ENCODE data around the gene DLG2. TPM values are rescaled to one million over a fixed set of nuclear protein-coding genes. Genes with fewer than 3 reads are reported as not detected.

Gene DLG2
- total and polyA plus RNA-seq, 9 of the 15 experiments (the other 6 are each of a cell fraction or from before 2014, with no cell fraction given), result 0.52 to 1.6 (median 0.95) TPM

DNA sequence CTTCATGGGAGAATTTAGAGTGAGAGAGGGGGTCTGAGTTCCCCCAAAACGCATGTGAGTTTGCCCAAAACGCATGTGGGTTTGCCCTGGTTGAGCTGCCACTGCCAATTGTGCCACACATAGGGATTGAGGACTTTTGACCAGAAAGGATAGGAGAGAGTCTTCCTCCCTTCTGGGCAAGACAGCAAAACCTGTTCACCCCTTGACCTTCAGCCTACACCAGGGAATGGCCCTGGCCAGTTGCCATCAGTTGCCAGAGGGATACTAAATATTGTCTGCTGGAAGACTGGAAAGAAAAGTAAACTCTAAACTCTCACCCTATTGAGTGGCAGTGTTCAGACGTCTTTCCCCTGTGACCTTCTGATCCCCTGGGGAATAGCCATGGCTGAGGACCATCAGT lies 363.8 kb downstream of the DLG2 start:
- H3K36me3 ChIP-seq (ENCODE audit: control insufficient read depth, insufficient read depth, low read length), result no peaks in the 10 kb centered on the region
- no peaks in the 10 kb centered on the region for H3K9me3 ChIP-seq (replicated peaks; ENCODE audit: control insufficient read depth, insufficient read depth, low read depth, low read length)
- no peak overlapping the region for H3K4me3 ChIP-seq
- ATAC-seq, result no peak
- intact Hi-C loops (cut with micrococcal nuclease) (no loop called here), in situ Hi-C loops (cut with MboI) (no loop called here)
- no TSS peak for BruUV-seq (replicated peaks)
- POLR2A ChIA-PET, result no interaction called here
- no peaks in the 10 kb centered on the region for H3K79me2 ChIP-seq (ENCODE audit: control insufficient read depth, insufficient read depth, low read length)
- H3K9ac ChIP-seq (ENCODE audit: insufficient read depth in 1 of 2, low read depth in 2 of 2, low read length in 2 of 2), result no peak overlapping the region
- no peak for FAIRE-seq
- no peak overlapping the region for H3K27ac ChIP-seq (ENCODE audit: extremely low read depth, low read depth, low read length)
- H3K4me1 ChIP-seq (replicated peaks in 1 of 2; ENCODE audit: control insufficient read depth in 2 of 2, insufficient read depth in 2 of 2, low read length in 2 of 2), result no peaks in the 10 kb centered on the region
- WGBS (ENCODE audit: insufficient coverage, low coverage, missing lambda C conversion rate), result 0% methylated on average over 3 of the region's 3 CpGs
- TF ChIP-seq HDAC8 (tag; IDR thresholded peaks at IDR 0.05) (no peak), ZKSCAN1 (IDR thresholded peaks at IDR 0.05; ENCODE audit: low read depth, low read length) (no peak), ZNF165 (CRISPR knock-in tag; IDR thresholded peaks at IDR 0.05; ENCODE audit: borderline replicate concordance) (no peak)
- H3K27me3 ChIP-seq (ENCODE audit: control insufficient read depth in 2 of 2, insufficient read depth in 2 of 2, low read length in 2 of 2), result no peaks in the 10 kb centered on the region
- CTCF ChIA-PET (ENCODE audit: low intra/inter-chr PET ratio), result no interaction called here
- H4K20me1 ChIP-seq (replicated peaks; ENCODE audit: control insufficient read depth, insufficient read depth, low read length), result no peaks in the 10 kb centered on the region
- no peak overlapping the region for H2AFZ ChIP-seq (ENCODE audit: low read depth, low read length)
- no peaks in the 10 kb centered on the region for H3K9me1 ChIP-seq (ENCODE audit: control insufficient read depth, insufficient read depth, low read length)
- DNase-seq (ENCODE audit: extremely low read depth in 1 of 4, low spot score in 3 of 4), result no peak
- no peak overlapping the region for H3K4me2 ChIP-seq (ENCODE audit: insufficient read depth, low read length)

GRCh38 chr11:85257837-85258236 lies 369.3 kb downstream of the DLG2 start:
- ATAC-seq (no peak), DNase-seq (ENCODE audit: extremely low read depth in 1 of 4, low spot score in 3 of 4) (no peak), FAIRE-seq (no peak)
- no peaks in the 10 kb centered on the region for H3K79me2 ChIP-seq (ENCODE audit: control insufficient read depth, insufficient read depth, low read length)
- no peaks in the 10 kb centered on the region for H3K27me3 ChIP-seq (ENCODE audit: control insufficient read depth in 2 of 2, insufficient read depth in 2 of 2, low read length in 2 of 2)
- H3K9ac ChIP-seq (ENCODE audit: insufficient read depth in 1 of 2, low read depth in 2 of 2, low read length in 2 of 2), result no peak overlapping the region
- H3K36me3 ChIP-seq (ENCODE audit: control insufficient read depth, insufficient read depth, low read length), result no peaks in the 10 kb centered on the region
- H3K4me3 ChIP-seq, result no peak overlapping the region
- TF ChIP-seq HDAC8 (tag; IDR thresholded peaks at IDR 0.05), result no peak
- no peak for TF ChIP-seq ZNF324 (CRISPR knock-in tag; IDR thresholded peaks at IDR 0.05)
- TF ChIP-seq, protein P1, sequence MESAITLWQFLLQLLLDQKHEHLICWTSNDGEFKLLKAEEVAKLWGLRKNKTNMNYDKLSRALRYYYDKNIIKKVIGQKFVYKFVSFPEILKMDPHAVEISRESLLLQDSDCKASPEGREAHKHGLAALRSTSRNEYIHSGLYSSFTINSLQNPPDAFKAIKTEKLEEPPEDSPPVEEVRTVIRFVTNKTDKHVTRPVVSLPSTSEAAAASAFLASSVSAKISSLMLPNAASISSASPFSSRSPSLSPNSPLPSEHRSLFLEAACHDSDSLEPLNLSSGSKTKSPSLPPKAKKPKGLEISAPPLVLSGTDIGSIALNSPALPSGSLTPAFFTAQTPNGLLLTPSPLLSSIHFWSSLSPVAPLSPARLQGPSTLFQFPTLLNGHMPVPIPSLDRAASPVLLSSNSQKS (CRISPR knock-in tag; IDR thresholded peaks at IDR 0.05), result no peak
- TF ChIP-seq MITF (IDR thresholded peaks at IDR 0.05), result no peak
- TF ChIP-seq HIVEP1 (CRISPR knock-in tag; IDR thresholded peaks at IDR 0.05), result no peak
- TF ChIP-seq CBX1 (IDR thresholded peaks at IDR 0.05; ENCODE audit: low read depth), result no peak
- no peak for TF ChIP-seq ETV6 (IDR thresholded peaks at IDR 0.05; ENCODE audit: borderline replicate concordance in 1 of 2, low read depth in 2 of 2, low read length in 1 of 2)
- no peak for TF ChIP-seq ETV6 (CRISPR knock-in tag; IDR thresholded peaks at IDR 0.05; ENCODE audit: borderline replicate concordance)
- no peak for TF ChIP-seq ZNF551 (CRISPR knock-in tag; IDR thresholded peaks at IDR 0.05)
- no peak for TF ChIP-seq IFI16 (CRISPR knock-in tag; IDR thresholded peaks at IDR 0.05)
- no peak for TF ChIP-seq SMAD4 (CRISPR knock-in tag; conservative IDR thresholded peaks at IDR 0.05)
- intact Hi-C loops (cut with micrococcal nuclease) (no loop called here), in situ Hi-C loops (cut with MboI) (no loop called here)
- ChIA-PET POLR2A (no interaction called here), CTCF (ENCODE audit: low intra/inter-chr PET ratio) (no interaction called here)
- H4K20me1 ChIP-seq (replicated peaks; ENCODE audit: control insufficient read depth, insufficient read depth, low read length), result no peaks in the 10 kb centered on the region
- no peaks in the 10 kb centered on the region for H3K9me1 ChIP-seq (ENCODE audit: control insufficient read depth, insufficient read depth, low read length)
- no TSS peak for BruUV-seq (replicated peaks)
- H3K9me3 ChIP-seq (replicated peaks; ENCODE audit: control insufficient read depth, insufficient read depth, low read depth, low read length), result no peaks in the 10 kb centered on the region
- no peak overlapping the region for H3K4me2 ChIP-seq (ENCODE audit: insufficient read depth, low read length)
- H3K4me1 ChIP-seq (replicated peaks in 1 of 2; ENCODE audit: control insufficient read depth in 2 of 2, insufficient read depth in 2 of 2, low read length in 2 of 2), result no peaks in the 10 kb centered on the region
- H3K27ac ChIP-seq (ENCODE audit: extremely low read depth, low read depth, low read length), result no peak overlapping the region
- H2AFZ ChIP-seq (ENCODE audit: low read depth, low read length), result no peak overlapping the region

Data from K562 (cell line).